Kidney (tissue), 14 donors: ENCODE data around the gene KLF11. TPM values are rescaled to one million over a fixed set of nuclear protein-coding genes. Genes with fewer than 3 reads are reported as not detected.

Source experiments
- DNase-seq, 5 donors: peaks; one replicate each; pipeline ENCODE4 v3.0.0-alpha.2; 2013 to 2020
- FAIRE-seq: peaks from 2 replicates; lab custom pipeline; 2012; peaks lifted over from hg19 to GRCh38; lab: Jason Lieb, UNC
- H3K27ac ChIP-seq, 2 donors: one replicate each; pipeline ENCODE4 v1.7.0; 2013; ENCODE audit warnings: low read depth in 2 of 2, low read length in 2 of 2, inconsistent platforms in 1 of 2
- H3K27me3 ChIP-seq: one replicate; pipeline ENCODE4 v1.7.1; 2013; ENCODE audit warnings: low read length, inconsistent platforms; ENCODE audit not compliant: control insufficient read depth, insufficient read depth
- H3K36me3 ChIP-seq, 3 donors: one replicate each; pipeline versions ENCODE4 v1.7.0 to v1.7.1; 2013; ENCODE audit warnings: low read length in 3 of 3, control low read depth in 1 of 3, inconsistent platforms in 1 of 3; ENCODE audit not compliant: insufficient read depth in 3 of 3, control insufficient read depth in 2 of 3
- H3K4me1 ChIP-seq, 3 donors: one replicate each; pipeline versions ENCODE4 v1.7.0 to v1.7.1; 2013; ENCODE audit warnings: low read length in 3 of 3, inconsistent platforms in 1 of 3, low read depth in 1 of 3; ENCODE audit not compliant: control insufficient read depth in 2 of 3, insufficient read depth in 2 of 3
- H3K4me3 ChIP-seq, 3 donors: one replicate each; pipeline versions ENCODE4 v1.7.0 to v1.8.1; 2013; ENCODE audit warnings: low read length in 3 of 3, control low read depth in 1 of 3, inconsistent platforms in 1 of 3
- H3K9ac ChIP-seq, 3 donors: one replicate each; pipeline versions ENCODE4 v1.7.0 to v1.7.1; 2013; ENCODE audit warnings: low read length in 3 of 3, control low read depth in 1 of 3, inconsistent platforms in 1 of 3
- H3K9me3 ChIP-seq, 3 donors: one replicate each; pipeline versions ENCODE4 v1.7.0 to v1.7.1; 2013; ENCODE audit warnings: low read length in 3 of 3, control low read depth in 1 of 3, inconsistent platforms in 1 of 3; ENCODE audit not compliant: control insufficient read depth in 2 of 3, insufficient read depth in 1 of 3
- intact Hi-C: fragments of 100-400 bp; cut with DNase I; formaldehyde crosslinking; loops from one replicate; pipeline ENCODE4 v1.11.1; 2022
- polyA plus RNA-seq: library from polyadenylated mRNA; stranded (reverse); fragments of 350-450 nt; fragmentation: Illumina TruSeq; extraction: RNeasy Lipid Tissue Mini Kit (QIAGEN cat#74804); gene quantifications from one replicate; pipeline ENCODE4 v1.2.3, GENCODE V29; 2014; ENCODE audit warnings: low read depth, low replicate concordance; ENCODE audit not compliant: insufficient read depth
- total RNA-seq: library from RNA; stranded (reverse); fragmentation: NEBNext Ultra II Directional; extraction: Animal tissue kit (Norgen Biotek cat#: 25700); gene quantifications from one replicate; pipeline ENCODE4 v1.2.1, GENCODE V29; 2021
- TF ChIP-seq, protein P1 (sequence below): IDR thresholded peaks from 3 replicates; pipeline ENCODE4 v1.5.1; 2012; ENCODE audit warnings: mild to moderate bottlenecking, moderate library complexity, borderline replicate concordance; ENCODE audit not compliant: insufficient read depth; ENCODE audit errors: extremely low read depth
- donor health status: control.
- donor health status: control.
- donor health status: control.
- donor health status: control.
- donor health status: control.
- donor health status: DM: yes; HTN: yes; CAD: no.
- donor health status: Normal renal cell carcinoma (clear cell type).

The KLF11 gene
- total and polyA plus RNA-seq, 2 donors from 2014 or later: 9.4 to 34.0 TPM

DNA sequence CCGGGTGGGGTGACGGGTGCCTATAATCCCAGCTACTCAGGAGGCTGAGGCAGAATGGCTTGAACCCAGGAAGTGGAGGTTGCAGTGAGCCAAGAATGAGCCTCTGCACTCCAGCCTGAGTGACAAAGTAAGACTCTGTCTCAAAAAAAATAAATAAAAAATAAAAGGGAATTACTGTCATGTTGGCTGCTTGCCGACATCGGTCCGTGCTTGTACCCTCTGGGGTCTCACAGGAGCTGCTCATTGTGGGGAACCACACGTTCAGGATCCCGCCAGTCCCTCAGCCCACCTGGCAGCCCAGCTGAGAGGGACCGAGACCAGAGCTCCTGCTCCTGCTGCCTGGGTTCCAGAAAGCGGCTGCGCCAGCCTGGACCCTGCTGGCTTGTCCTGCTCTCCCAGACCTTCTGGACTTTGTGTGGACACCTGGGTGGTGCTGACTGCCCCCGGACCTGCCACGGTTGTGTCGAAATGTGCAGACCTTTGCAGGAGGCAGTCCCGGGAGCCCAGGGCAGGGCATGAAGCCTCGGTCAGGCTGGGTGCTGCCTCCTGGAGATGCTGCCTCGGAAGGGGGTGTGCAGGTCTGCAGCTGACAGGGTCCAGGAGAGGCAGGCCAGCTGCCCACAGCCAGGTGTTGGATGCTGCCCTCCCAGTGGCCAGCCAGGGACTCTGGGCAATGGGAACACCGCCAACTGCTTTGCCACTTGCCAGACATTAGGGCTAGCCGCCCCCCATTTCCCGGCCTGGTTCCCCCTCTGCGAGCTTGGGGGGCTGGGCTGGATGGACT, 16.4 kb downstream of the KLF11 start:
- Histone ChIP-seq H3K4me3 (no peak overlapping the region), H3K27ac (no peak overlapping the region), H3K4me1 (peaks cover 0 to 13% (median 5%) of the 10 kb centered on the region in 3 donors), H3K27me3 (no peaks in the 10 kb centered on the region), H3K36me3 (peaks cover 0 to 29% (median 0%) of the 10 kb centered on the region in 3 donors), H3K9ac (no peak overlapping the region), H3K9me3 (no peaks in the 10 kb centered on the region)
- FAIRE-seq: no peak
- intact Hi-C loops: loop anchor here (10.0 kb wide), 2 partner anchors 75 to 245 kb away; no protein-coding TSS in a partner anchor
- TF ChIP-seq, protein P1, sequence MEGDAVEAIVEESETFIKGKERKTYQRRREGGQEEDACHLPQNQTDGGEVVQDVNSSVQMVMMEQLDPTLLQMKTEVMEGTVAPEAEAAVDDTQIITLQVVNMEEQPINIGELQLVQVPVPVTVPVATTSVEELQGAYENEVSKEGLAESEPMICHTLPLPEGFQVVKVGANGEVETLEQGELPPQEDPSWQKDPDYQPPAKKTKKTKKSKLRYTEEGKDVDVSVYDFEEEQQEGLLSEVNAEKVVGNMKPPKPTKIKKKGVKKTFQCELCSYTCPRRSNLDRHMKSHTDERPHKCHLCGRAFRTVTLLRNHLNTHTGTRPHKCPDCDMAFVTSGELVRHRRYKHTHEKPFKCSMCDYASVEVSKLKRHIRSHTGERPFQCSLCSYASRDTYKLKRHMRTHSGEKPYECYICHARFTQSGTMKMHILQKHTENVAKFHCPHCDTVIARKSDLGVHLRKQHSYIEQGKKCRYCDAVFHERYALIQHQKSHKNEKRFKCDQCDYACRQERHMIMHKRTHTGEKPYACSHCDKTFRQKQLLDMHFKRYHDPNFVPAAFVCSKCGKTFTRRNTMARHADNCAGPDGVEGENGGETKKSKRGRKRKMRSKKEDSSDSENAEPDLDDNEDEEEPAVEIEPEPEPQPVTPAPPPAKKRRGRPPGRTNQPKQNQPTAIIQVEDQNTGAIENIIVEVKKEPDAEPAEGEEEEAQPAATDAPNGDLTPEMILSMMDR: no peak
- peak in 1 of 5 donors; percentile 77 for DNase-seq

DNA sequence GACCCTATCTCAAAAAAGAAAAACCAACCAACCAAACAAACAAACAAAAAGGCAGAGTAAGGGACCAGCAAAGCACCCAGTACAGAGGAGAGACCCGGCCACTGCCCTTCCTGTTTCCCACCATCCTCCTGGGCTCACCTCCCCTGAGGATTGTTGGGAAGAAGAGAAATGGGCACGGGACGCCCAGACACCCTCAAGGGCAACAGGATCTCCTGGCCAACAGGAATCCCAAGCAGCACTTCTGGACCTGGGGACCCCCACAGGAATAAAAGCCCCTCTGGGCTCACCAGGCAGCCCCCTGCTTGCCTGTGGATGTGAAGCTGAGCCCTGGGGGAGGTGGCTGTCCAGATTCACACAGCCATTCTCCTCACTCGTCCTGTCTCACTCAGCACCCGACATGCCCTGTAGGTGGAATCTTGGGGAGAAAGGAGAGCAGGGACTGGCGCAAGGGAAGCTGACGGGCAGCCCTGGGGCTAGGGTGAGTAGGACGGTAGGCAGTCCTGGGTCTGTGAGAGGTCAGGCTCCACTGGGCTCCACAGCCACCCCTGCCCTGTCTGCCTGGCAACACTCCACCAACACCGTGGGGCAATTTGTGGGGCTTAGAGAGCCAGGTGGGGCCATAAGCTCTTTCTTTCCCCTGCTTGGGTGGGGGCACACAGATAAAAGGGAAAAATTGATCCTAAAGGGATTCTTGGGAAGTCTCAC, 18.0 kb downstream of the KLF11 start:
- peak in 1 of 5 donors; percentile 60 for DNase-seq
- peaks cover 0 to 20% (median 5%) of the 10 kb centered on the region in 3 donors for H3K4me1 ChIP-seq
- no peak overlapping the region for H3K4me3 ChIP-seq
- intact Hi-C loops: no loop called here
- peaks cover 0 to 40% (median 5%) of the 10 kb centered on the region in 3 donors for H3K36me3 ChIP-seq
- H3K27ac ChIP-seq: peak overlapping the region in 1 of 2 donors; percentile 1
- FAIRE-seq: no peak
- H3K9me3 ChIP-seq: no peaks in the 10 kb centered on the region
- no peaks in the 10 kb centered on the region for H3K27me3 ChIP-seq
- TF ChIP-seq, protein P1: no peak
- H3K9ac ChIP-seq: no peak overlapping the region

DNA sequence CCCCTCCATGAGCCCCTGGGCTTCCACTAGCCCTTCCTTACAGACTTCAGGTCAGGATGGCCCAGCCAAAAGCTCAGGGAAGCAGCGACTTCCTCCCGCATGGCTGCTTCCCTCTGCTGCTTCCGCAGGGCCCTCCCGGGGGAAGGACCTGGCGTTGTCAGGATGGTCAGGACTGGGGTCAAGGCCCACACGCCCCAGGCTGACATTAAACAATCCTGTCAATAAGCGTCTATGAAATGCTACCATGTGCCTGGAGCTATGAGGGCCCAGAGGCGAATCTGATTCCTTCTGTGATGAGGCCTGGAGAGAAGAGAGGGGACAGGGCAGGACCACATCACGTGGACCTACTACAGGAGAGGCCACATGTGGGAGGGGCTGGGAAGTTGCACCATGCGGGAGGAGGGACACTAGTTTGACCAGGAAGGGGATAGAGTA, 19.6 kb downstream of the KLF11 start:
- no peaks in the 10 kb centered on the region for H3K9me3 ChIP-seq
- intact Hi-C loops: no loop called here

More for the DNA sequence above, 19.6 kb downstream of the KLF11 start:
- H3K4me1 ChIP-seq: peaks cover 0 to 14% (median 5%) of the 10 kb centered on the region in 3 donors
- peaks cover 0 to 33% (median 5%) of the 10 kb centered on the region in 3 donors for H3K36me3 ChIP-seq
- no peak overlapping the region for H3K27ac ChIP-seq
- TF ChIP-seq, protein P1: no peak
- no peaks in the 10 kb centered on the region for H3K27me3 ChIP-seq
- no peak overlapping the region for H3K4me3 ChIP-seq
- DNase-seq (peak in 1 of 5 donors; percentile 33), FAIRE-seq (no peak)
- H3K9ac ChIP-seq: no peak overlapping the region
